Tibial artery (tissue), 4 donors: ENCODE data around the gene PIGC.
A peak's percentile ranks its signal among the peaks of the same experiment; 100 is the strongest.

Experiments
- DNase-seq, 2 donors: peaks; one replicate each; pipeline ENCODE4 v3.0.0-alpha.2; 2019
- H3K27ac ChIP-seq, 2 donors: fragments of 200-600 bp; sonication (generic) in 1 of 2; 1 replicate in 1 of 2; 2 replicates in 1 of 2; pipeline ENCODE4 v1.5.1; 2018 to 2019; ENCODE audit warnings: mild to moderate bottlenecking in 1 of 2
- H3K27me3 ChIP-seq, 2 donors: fragments of 200-600 bp; sonication (generic) in 1 of 2; one replicate each; pipeline versions ENCODE4 v1.5.1 to v1.6.0; 2016 to 2019
- H3K36me3 ChIP-seq, 3 donors: fragments of 200-600 bp; sonication (generic) in 2 of 3; one replicate each; pipeline ENCODE4 v1.5.1; 2016 to 2019; ENCODE audit warnings: mild to moderate bottlenecking in 2 of 3
- H3K4me1 ChIP-seq, 4 donors: fragments of 200-600 bp; sonication (generic) in 2 of 4; 1 replicate in 3 of 4; 2 replicates in 1 of 4; pipeline ENCODE4 v1.5.1; 2016 to 2019
- H3K4me3 ChIP-seq, 2 donors: fragments of 200-600 bp; sonication (generic) in 1 of 2; 1 replicate in 1 of 2; 2 replicates in 1 of 2; pipeline ENCODE4 v1.5.1; 2018 to 2019; ENCODE audit warnings: mild to moderate bottlenecking in 2 of 2
- H3K9me3 ChIP-seq, 3 donors: fragments of 200-600 bp; sonication (generic) in 1 of 3; one replicate each; pipeline ENCODE4 v1.5.1; 2016 to 2019
- CTCF ChIP-seq, 2 experiments: fragments of 200-600 bp in 1 of 2; fragments of 450-650 bp in 1 of 2; IDR thresholded peaks; one replicate each; pipeline ENCODE4 v1.5.1; 2017 to 2019; ENCODE audit warnings: antibody characterized with exemption in 2 of 2, mild to moderate bottlenecking in 1 of 2, moderate library complexity in 1 of 2
- intact Hi-C: fragments of 100-400 bp; cut with DNase I; formaldehyde crosslinking; loops from one replicate; pipeline ENCODE4 v1.15.0; 2023; ENCODE audit warnings: low total_unique reads

The PIGC gene

GRCh38 chr1:172431204-172431603 lies 12.7 kb downstream of the PIGC start:
- no peak for DNase-seq
- no peak overlapping the region for H3K4me3 ChIP-seq
- intact Hi-C loops = no loop called here
- peaks cover 0 to 5% (median 0%) of the 10 kb centered on the region in 4 donors for H3K4me1 ChIP-seq
- no peak overlapping the region for H3K27ac ChIP-seq
- H3K36me3 ChIP-seq = peaks cover 0 to 7% (median 0%) of the 10 kb centered on the region in 3 donors
- no peak for TF ChIP-seq CTCF (IDR thresholded peaks at IDR 0.05)
- no peaks in the 10 kb centered on the region for H3K27me3 ChIP-seq
- no peaks in the 10 kb centered on the region for H3K9me3 ChIP-seq

GRCh38 chr1:172430128-172430454 lies 13.8 kb downstream of the PIGC start:
- no peak for DNase-seq
- Histone ChIP-seq H3K4me1 (peaks cover 0 to 5% (median 0%) of the 10 kb centered on the region in 4 donors), H3K9me3 (no peaks in the 10 kb centered on the region), H3K27me3 (no peaks in the 10 kb centered on the region), H3K27ac (no peak overlapping the region), H3K36me3 (peaks cover 0 to 7% (median 0%) of the 10 kb centered on the region in 3 donors), H3K4me3 (no peak overlapping the region)
- TF ChIP-seq CTCF (IDR thresholded peaks at IDR 0.05) = no peak
- intact Hi-C loops = no loop called here

- peak; percentile 70 to 75 for TF ChIP-seq CTCF (IDR thresholded peaks at IDR 0.05)
- DNase-seq = peak in 1 of 2 donors; percentile 26
- no peaks in the 10 kb centered on the region for H3K27me3 ChIP-seq
Observed at GRCh38 chr1:172429331-172430127, 14.3 kb downstream of the PIGC start.

GRCh38 chr1:172427191-172427590 lies 16.7 kb downstream of the PIGC start:
- H3K27me3 ChIP-seq = no peaks in the 10 kb centered on the region
- no peak overlapping the region for H3K27ac ChIP-seq
- H3K9me3 ChIP-seq = no peaks in the 10 kb centered on the region
- no peak for TF ChIP-seq CTCF (IDR thresholded peaks at IDR 0.05)
- intact Hi-C loops = no loop called here
- H3K36me3 ChIP-seq = peaks cover 0 to 7% (median 0%) of the 10 kb centered on the region in 3 donors
- peaks cover 0 to 13% (median 5%) of the 10 kb centered on the region in 4 donors for H3K4me1 ChIP-seq
- H3K4me3 ChIP-seq = no peak overlapping the region
- DNase-seq = no peak

More at GRCh38 chr1:172429331-172430127, 14.3 kb downstream of the PIGC start:
- Histone ChIP-seq H3K27ac (no peak overlapping the region), H3K4me1 (peaks cover 0 to 5% (median 0%) of the 10 kb centered on the region in 4 donors), H3K36me3 (peaks cover 0 to 7% (median 0%) of the 10 kb centered on the region in 3 donors), H3K9me3 (no peaks in the 10 kb centered on the region), H3K4me3 (no peak overlapping the region)
- intact Hi-C loops = no loop called here

GRCh38 chr1:172425339-172425738 lies 18.5 kb downstream of the PIGC start:
- no peak for DNase-seq
- Histone ChIP-seq H3K4me3 (no peak overlapping the region), H3K9me3 (no peaks in the 10 kb centered on the region), H3K4me1 (peaks cover 0 to 18% (median 10%) of the 10 kb centered on the region in 4 donors), H3K27me3 (no peaks in the 10 kb centered on the region), H3K36me3 (no peaks in the 10 kb centered on the region), H3K27ac (no peak overlapping the region)
- intact Hi-C loops = no loop called here
- no peak for TF ChIP-seq CTCF (IDR thresholded peaks at IDR 0.05)
